IPS-NIHi7 (cell line): ENCODE measurements around the gene ECE1.
A peak's percentile ranks its signal among the peaks of the same experiment; 100 is the strongest.
"Not testable (repeated sequence)": the region's sequence is repeated elsewhere in the genome, so short reads cannot be mapped to it uniquely, and the experiment has no call there.

Source experiments
- DNase-seq: peaks from one replicate; pipeline ENCODE4 v3.0.0; 2012; ENCODE audit warnings: mixed read lengths; ENCODE audit errors: extremely low spot score

The ECE1 gene

DNA sequence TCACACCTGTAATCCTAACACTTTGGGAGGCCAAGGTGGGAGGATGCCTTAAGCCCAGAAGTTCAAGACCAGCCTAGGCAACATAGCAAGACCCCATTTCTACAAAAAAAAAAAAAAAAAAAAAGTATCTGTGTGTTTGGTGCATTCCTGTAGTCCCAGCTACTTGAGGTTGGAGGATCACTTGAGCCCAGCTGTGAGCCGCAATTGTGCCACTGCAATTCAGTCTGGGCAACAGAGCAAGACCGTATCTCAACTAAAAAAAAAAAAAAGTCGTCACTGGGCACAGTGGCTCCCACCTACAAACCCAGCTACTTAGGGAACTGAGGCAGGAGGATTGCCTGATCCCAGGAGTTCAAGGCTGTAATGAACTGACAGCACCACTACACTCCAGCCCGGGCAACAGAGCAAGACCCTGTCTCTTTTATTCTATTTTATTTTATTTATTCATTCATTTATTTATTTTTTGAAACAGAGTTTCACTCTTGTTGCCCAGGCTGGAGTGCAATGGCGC lies 105.0 kb downstream of the ECE1 start:
- no peak for DNase-seq

GRCh38 chr1:21184276-21184675 lies 106.0 kb downstream of the ECE1 start:
- no peak for DNase-seq

- DNase-seq: no peak
These were observed 108.0 kb downstream of the ECE1 start for GRCh38 chr1:21182181-21182731.

DNA sequence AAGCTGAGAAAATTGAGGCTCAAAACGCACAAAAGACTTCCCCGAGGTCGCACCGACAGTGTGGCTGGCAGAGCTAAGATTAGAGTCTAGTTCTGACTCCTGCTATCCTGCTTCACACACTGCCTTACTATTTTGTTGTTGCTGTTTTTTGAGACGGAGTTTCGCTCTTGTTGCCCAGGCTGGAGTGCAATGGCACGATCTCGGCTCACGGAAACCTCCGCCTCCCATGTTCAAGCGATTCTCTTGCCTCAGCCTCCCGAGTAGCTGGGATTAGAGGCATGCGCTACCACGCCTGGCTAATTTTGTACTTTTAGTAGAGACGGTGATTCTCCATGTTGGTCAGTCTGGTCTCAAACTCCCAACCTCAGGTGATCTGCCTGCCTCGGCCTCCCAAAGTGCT lies 112.0 kb downstream of the ECE1 start:
- not testable (repeated sequence) for DNase-seq

- peak; percentile 99 for DNase-seq
These were observed 113.4 kb downstream of the ECE1 start, which contains the start of gene EIF4G3 for GRCh38 chr1:21176586-21177555. Gene EIF4G3 (minus strand): TSS chr1:21176897. CDS start chr1:21002742, 174,155 bp downstream.

DNA sequence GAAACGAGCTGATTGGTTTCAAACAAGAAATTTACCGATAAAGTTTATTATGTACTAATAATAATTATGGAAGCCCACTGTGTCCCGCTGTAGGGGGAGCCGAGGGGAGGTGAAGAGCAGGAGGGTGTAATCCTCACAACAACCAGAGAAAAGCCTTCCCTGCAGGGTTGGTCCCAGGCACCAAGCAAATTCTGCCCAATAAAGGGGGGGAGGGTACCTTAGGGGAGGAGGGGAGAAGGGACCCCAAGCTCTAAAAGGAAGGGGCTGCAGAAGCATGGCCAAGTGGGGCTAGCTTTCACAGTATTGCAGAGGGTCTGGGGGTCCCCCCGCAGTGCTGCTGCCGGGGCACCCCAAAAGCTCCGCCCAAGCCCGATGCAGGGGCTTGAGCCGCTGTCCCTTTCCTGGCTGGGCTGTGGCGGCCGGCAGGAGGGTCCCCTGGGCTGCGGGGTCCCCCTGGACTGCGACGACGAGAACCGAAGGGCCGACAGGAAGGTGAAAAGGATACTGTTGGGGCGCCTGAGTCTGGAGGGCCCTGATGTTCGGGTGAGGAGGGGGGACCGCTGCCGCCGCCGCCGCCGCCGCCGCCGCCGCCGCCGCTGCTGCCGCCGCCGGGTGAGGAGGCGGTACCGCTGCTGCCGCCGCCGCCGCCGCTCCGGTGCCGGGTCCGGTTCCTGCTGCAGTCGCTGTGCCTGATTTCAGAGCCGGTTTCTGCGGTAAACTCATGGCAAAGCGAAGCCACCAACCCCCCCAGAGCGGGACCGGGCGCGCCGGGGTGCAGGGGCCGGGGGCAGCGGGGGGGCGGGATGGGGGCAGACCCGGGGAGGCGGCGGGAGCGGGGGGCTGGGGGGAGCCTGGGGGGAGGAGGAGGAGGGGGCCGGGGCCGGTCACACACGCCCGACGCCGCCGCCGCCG lies 114.3 kb downstream of the ECE1 start:
- DNase-seq: peak; percentile 54

GRCh38 chr1:21175324-21175669 lies 115.0 kb downstream of the ECE1 start:
- DNase-seq: no peak

- no peak for DNase-seq
These were observed 115.5 kb downstream of the ECE1 start for GRCh38 chr1:21174654-21175323.

GRCh38 chr1:21174230-21174629 lies 116.0 kb downstream of the ECE1 start:
- no peak for DNase-seq

DNA sequence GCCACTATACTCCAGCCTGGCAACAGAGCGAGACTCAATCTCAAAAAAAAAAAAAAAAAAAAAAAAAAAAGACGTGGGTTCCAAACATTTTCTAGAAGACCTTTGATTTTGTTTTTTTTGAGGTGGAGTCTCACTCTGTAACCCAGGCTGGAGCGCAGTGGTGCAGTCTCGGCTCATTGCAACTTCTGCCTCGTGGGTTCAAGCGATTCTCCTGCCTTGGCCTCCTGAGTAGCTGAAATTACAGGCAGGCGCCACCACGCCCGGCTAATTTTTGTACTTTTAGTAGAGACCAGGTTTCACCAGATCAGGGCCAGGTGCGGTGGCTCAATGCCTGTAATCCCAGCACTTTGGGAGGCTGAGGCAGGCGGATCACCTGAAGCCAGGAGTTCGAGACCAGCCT lies 117.2 kb downstream of the ECE1 start:
- not testable (repeated sequence) for DNase-seq

DNA sequence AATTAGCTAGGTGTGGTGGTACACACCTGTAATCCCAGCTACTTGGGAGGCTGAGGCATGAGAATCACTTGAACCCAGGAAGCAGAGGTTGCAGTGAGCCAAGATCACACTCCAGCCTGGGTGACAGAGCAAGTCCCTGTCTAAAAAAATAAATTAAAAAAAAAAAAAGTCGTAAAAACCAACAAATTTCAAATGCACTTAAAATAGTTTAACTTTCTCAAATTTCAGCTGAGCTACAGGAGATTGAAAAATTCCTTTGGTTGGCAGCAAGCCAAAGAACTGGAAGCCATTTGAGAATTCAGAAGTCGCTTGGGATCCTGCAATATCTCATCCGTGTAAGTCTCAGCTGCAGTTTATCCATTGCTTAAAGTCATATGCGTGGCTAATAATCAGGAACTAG lies 119.4 kb downstream of the ECE1 start:
- not testable (repeated sequence) for DNase-seq

DNA sequence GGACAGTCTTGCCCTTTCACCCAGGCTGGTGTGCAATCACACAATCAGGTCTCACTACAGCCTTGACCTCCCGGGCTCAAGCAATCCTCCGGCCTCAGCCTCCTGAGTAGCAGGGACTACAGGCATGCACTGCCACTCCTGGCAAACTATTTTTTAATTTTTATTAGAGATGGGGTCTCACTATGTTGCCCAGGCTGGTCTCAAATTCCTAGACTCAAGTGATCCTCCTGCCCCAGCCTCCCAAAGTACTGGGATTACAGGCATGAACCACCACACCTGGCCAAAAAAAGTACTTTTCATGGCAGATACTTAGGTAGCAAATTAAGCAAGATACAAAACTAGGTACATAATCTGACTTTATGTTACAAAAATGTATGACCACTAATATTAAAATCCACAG lies 121.8 kb downstream of the ECE1 start:
- DNase-seq: no peak
